Nephron (organoid): Measurements from ENCODE around the gene MAP3K5.

ENCODE experiments used
- H3K27ac Mint-ChIP-seq, 3 experiments: 2 replicates each; pipeline ENCODE4 v1.8.0; 2020; ENCODE audit warnings: mixed read lengths in 3 of 3, mild to moderate bottlenecking in 2 of 3, moderate library complexity in 1 of 3
- H3K27me3 Mint-ChIP-seq: 2 replicates; pipeline ENCODE4 v1.8.0; 2021; ENCODE audit warnings: low read depth, mild to moderate bottlenecking, moderate library complexity, mixed read lengths
- H3K36me3 Mint-ChIP-seq: 2 replicates; pipeline ENCODE4 v1.8.0; 2020; ENCODE audit warnings: low read depth, mixed read lengths
- H3K4me1 Mint-ChIP-seq: 2 replicates; pipeline ENCODE4 v1.8.0; 2020; ENCODE audit warnings: mixed read lengths
- H3K4me3 Mint-ChIP-seq, 3 experiments: 2 replicates each; pipeline ENCODE4 v1.8.0; 2020; ENCODE audit warnings: mild to moderate bottlenecking in 3 of 3, mixed read lengths in 3 of 3, moderate library complexity in 2 of 3
- H3K9me3 Mint-ChIP-seq: 2 replicates; pipeline ENCODE4 v1.8.0; 2020; ENCODE audit warnings: mixed read lengths
- TF ChIP-seq, protein P1 (sequence below), 3 experiments: fragments of 200-600 bp; sonication (generic); IDR thresholded peaks; one replicate each; pipeline ENCODE4 v1.5.0; 2021; ENCODE audit warnings: antibody characterized with exemption in 3 of 3; ENCODE audit not compliant: unreplicated experiment in 3 of 3

The MAP3K5 gene

DNA sequence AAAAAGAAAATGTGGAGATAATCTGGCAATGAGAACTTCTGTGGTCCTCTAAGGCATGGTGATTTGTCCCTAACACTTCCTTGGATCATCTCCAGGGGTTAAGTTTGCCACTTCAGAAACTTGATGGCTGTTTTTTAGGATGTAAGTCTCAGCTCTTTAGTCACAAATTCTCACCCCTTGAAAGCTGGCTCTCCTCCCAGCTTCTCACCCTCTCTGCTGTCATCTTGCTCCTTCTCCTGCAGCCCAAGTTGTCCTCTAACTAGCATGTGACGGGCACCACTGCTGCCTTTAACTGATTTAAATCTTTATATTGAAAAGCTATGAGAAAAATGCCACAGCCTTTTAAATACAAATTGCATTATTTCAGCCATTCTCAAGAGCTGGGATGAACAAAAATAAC lies 107.8 kb downstream of the MAP3K5 start:
- Mint-ChIP-seq H3K27ac (no peak overlapping the region), H3K4me1 (no peaks in the 10 kb centered on the region), H3K9me3 (peaks cover 13% of the 10 kb centered on the region), H3K4me3 (no peak overlapping the region), H3K36me3 (peaks cover 7% of the 10 kb centered on the region), H3K27me3 (no peaks in the 10 kb centered on the region)
- TF ChIP-seq, protein P1, sequence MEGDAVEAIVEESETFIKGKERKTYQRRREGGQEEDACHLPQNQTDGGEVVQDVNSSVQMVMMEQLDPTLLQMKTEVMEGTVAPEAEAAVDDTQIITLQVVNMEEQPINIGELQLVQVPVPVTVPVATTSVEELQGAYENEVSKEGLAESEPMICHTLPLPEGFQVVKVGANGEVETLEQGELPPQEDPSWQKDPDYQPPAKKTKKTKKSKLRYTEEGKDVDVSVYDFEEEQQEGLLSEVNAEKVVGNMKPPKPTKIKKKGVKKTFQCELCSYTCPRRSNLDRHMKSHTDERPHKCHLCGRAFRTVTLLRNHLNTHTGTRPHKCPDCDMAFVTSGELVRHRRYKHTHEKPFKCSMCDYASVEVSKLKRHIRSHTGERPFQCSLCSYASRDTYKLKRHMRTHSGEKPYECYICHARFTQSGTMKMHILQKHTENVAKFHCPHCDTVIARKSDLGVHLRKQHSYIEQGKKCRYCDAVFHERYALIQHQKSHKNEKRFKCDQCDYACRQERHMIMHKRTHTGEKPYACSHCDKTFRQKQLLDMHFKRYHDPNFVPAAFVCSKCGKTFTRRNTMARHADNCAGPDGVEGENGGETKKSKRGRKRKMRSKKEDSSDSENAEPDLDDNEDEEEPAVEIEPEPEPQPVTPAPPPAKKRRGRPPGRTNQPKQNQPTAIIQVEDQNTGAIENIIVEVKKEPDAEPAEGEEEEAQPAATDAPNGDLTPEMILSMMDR (IDR thresholded peaks at IDR 0.05; ENCODE audit: unreplicated experiment in 3 of 3) = no peak

DNA sequence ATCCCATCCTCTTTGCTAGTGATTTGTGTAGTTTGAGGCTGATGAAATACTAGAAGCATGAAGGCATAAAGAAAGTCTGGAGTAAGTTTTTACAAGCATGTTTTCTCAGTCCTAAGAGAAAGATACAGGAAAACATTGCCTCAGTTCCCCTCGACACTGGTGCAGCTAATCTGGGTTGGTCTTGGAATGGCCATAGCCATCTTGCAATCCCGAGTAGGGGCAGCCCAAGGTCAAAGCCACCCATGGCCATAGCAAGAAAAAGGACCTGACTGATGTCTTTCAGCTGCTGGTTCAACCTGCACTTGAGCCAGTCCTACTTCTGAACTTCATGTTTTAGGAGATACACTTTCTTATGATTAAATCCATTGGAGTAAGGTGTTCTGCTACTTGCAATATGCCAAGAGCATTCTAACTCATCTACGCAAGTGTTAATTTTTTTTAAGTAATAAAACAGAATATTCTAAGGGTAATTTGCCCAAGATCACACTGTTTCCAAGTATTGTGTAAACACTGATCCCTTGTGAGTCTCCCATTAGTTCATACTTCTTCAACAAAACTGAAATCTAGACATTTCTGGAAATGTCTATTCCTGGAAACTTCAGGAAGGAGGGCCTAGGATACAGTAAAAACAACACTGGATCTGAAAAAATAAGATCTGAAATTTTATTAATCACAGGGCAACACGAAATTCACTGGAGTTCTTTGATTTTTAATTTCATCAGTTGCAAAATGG lies 108.9 kb downstream of the MAP3K5 start:
- Mint-ChIP-seq H3K27me3 (no peaks in the 10 kb centered on the region), H3K36me3 (peaks cover 7% of the 10 kb centered on the region), H3K4me3 (no peak overlapping the region), H3K9me3 (peaks cover 10% of the 10 kb centered on the region), H3K4me1 (no peaks in the 10 kb centered on the region), H3K27ac (no peak overlapping the region)
- TF ChIP-seq, protein P1 (IDR thresholded peaks at IDR 0.05; ENCODE audit: unreplicated experiment in 3 of 3) = no peak

DNA sequence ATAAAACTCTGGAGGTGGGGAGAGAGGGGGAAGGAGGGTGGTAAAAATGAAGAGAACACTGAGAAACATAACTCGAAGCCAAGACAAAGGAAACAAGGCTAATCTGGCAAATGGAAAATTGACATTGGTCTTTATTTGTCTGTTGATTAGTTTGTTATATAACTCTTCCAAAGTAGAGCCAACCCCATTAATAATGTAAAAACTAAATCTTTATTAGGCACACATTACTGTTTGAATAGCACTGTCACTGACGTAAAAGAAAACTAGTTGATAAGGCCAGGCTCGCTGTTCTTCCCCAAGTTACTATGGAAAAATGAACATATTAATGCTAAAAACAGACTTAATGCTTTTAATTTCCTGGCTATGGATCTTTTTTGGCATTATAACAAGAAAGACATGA lies 110.0 kb downstream of the MAP3K5 start:
- TF ChIP-seq, protein P1 (IDR thresholded peaks at IDR 0.05; ENCODE audit: unreplicated experiment in 3 of 3) = no peak
- Mint-ChIP-seq H3K9me3 (peaks cover 7% of the 10 kb centered on the region), H3K27me3 (no peaks in the 10 kb centered on the region), H3K4me3 (no peak overlapping the region), H3K36me3 (peaks cover 3% of the 10 kb centered on the region), H3K4me1 (no peaks in the 10 kb centered on the region), H3K27ac (no peak overlapping the region)

DNA sequence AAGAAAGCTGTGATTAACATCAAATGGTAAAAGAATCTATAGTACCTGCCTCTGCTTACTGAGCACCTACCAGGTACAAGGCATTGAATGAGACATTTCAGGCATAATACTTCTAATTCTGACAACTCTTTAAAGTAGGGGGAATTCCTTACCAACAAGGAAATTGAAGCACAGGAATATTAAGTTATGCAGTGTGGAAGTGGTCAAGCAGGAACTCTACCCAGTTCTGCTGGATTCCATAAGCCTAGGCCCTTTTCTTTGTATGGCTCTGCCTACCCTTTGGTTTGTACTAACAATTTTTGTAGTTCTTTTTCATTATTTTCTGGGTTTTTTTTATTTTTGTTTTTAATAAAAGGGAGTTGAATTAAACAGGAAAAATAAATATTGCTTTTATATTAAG lies 114.5 kb downstream of the MAP3K5 start:
- no peaks in the 10 kb centered on the region for H3K4me1 Mint-ChIP-seq
- TF ChIP-seq, protein P1 (IDR thresholded peaks at IDR 0.05; ENCODE audit: unreplicated experiment in 3 of 3) = no peak
- peak overlapping the region in 1 of 3 experiments; percentile 3 for H3K27ac Mint-ChIP-seq
- peaks cover 9% of the 10 kb centered on the region for H3K9me3 Mint-ChIP-seq
- no peak overlapping the region for H3K4me3 Mint-ChIP-seq
- H3K36me3 Mint-ChIP-seq = peaks cover 5% of the 10 kb centered on the region
- no peaks in the 10 kb centered on the region for H3K27me3 Mint-ChIP-seq

DNA sequence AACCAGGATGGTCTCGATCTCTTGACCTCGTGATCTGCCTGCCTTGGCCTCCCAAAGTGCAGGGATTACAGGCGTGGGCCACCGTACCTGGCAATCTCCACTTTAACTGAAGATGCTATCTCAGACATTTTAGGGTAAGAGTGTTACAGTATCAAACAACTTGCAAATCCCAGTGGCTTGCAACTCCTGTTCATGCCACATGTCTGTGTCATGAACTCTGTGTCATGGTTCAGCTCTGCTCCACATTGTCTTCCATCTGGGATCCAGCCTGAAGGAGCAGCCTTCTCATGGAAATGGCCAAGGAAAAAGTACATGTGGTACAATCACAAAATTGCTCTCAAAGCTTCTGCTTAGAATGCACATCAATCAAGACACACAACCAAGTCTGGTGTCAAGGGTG lies 114.9 kb downstream of the MAP3K5 start:
- TF ChIP-seq, protein P1 (IDR thresholded peaks at IDR 0.05; ENCODE audit: unreplicated experiment in 3 of 3) = no peak
- H3K4me3 Mint-ChIP-seq = no peak overlapping the region
- peaks cover 10% of the 10 kb centered on the region for H3K9me3 Mint-ChIP-seq
- no peaks in the 10 kb centered on the region for H3K4me1 Mint-ChIP-seq
- peak overlapping the region in 1 of 3 experiments; percentile 3 for H3K27ac Mint-ChIP-seq
- H3K36me3 Mint-ChIP-seq = peaks cover 5% of the 10 kb centered on the region
- H3K27me3 Mint-ChIP-seq = no peaks in the 10 kb centered on the region

DNA sequence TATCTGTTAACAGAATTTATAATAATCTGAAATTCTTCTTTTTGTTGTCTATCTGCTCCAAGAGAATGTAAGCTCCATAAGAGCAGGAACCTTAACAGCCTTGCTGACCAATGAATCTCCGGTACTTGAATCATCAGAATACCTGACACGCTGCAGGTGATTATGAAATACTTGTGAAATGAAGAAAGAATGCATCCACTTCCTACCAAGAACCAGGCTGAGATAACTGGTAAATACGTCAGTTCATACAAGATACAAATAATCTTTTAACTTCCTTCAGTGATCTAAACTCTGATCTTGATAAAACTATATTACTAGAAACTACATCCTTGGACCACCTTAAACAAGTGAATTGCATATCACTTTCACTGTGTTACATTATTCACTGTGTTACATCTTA lies 116.2 kb downstream of the MAP3K5 start:
- no peaks in the 10 kb centered on the region for H3K4me1 Mint-ChIP-seq
- H3K4me3 Mint-ChIP-seq = no peak overlapping the region
- H3K27ac Mint-ChIP-seq = no peak overlapping the region
- no peaks in the 10 kb centered on the region for H3K27me3 Mint-ChIP-seq
- H3K36me3 Mint-ChIP-seq = peaks cover 10% of the 10 kb centered on the region
- TF ChIP-seq, protein P1 (IDR thresholded peaks at IDR 0.05; ENCODE audit: unreplicated experiment in 3 of 3) = no peak
- peaks cover 15% of the 10 kb centered on the region for H3K9me3 Mint-ChIP-seq
